ENCODE measurements around the gene SH3YL1.

- no peak for TF ChIP-seq EZH2phosphoT487 (IDR thresholded peaks at IDR 0.05; ENCODE audit: low read length)
- TF ChIP-seq CTCF (IDR thresholded peaks at IDR 0.05; ENCODE audit: low read length), result no peak
- TF ChIP-seq EZH2 (optimal IDR thresholded peaks at IDR 0.05; ENCODE audit: low read depth, low read length), result no peak
These were observed 26.8 kb downstream of the SH3YL1 start for GRCh38 chr2:236993-237539.

Data from MM.1S (cell line).